H9 (cell line): ENCODE data around the gene TRABD2B. TPM values are rescaled to one million over a fixed set of nuclear protein-coding genes. Genes with fewer than 3 reads are reported as not detected.

Experiments used
- DNase-seq: peaks from one replicate; pipeline ENCODE4 v3.0.0-alpha.2; 2017
- H2AFZ ChIP-seq: one replicate; pipeline ENCODE4 v1.6.1; 2013; ENCODE audit warnings: mild to moderate bottlenecking, low read length, control low read depth, moderate library complexity
- H2AK5ac ChIP-seq: 2 replicates; pipeline ENCODE4 v1.6.1; 2013; ENCODE audit warnings: low read length, control low read depth, mixed read lengths; ENCODE audit not compliant: insufficient read length
- H2BK120ac ChIP-seq: one replicate; pipeline ENCODE4 v1.6.1; 2013; ENCODE audit warnings: low read depth, mild to moderate bottlenecking, low read length, control low read depth, inconsistent platforms; ENCODE audit not compliant: poor library complexity, severe bottlenecking
- H2BK12ac ChIP-seq: 2 replicates; pipeline ENCODE4 v1.6.1; 2013; ENCODE audit warnings: low read length, control low read depth, mixed read lengths, low read depth; ENCODE audit not compliant: insufficient read length
- H2BK15ac ChIP-seq: 2 replicates; pipeline ENCODE4 v1.6.1; 2013; ENCODE audit warnings: low read depth, low read length, control low read depth
- H2BK20ac ChIP-seq: one replicate; pipeline ENCODE4 v1.6.1; 2013; ENCODE audit warnings: low read depth, mild to moderate bottlenecking, low read length, control low read depth, inconsistent platforms; ENCODE audit not compliant: poor library complexity, severe bottlenecking
- H2BK5ac ChIP-seq: 2 replicates; pipeline ENCODE4 v1.6.1; 2013; ENCODE audit warnings: low read length, control low read depth, mixed read lengths; ENCODE audit not compliant: insufficient read length
- H3K14ac ChIP-seq: 2 replicates; pipeline ENCODE4 v1.6.1; 2013; ENCODE audit warnings: low read length, control low read depth; ENCODE audit not compliant: insufficient read depth
- H3K18ac ChIP-seq: 2 replicates; pipeline ENCODE4 v1.6.1; 2013; ENCODE audit warnings: low read depth, mild to moderate bottlenecking, mixed read lengths, low read length, control low read depth; ENCODE audit not compliant: insufficient read length
- H3K23ac ChIP-seq: 2 replicates; pipeline ENCODE4 v1.6.1; 2013; ENCODE audit warnings: low read length, control low read depth, mixed read lengths, low read depth; ENCODE audit not compliant: insufficient read length
- H3K23me2 ChIP-seq: 2 replicates; pipeline ENCODE4 v1.6.1; 2013; ENCODE audit warnings: low read depth, mild to moderate bottlenecking, mixed read lengths, low read length, control low read depth; ENCODE audit not compliant: insufficient read length, poor library complexity, severe bottlenecking
- H3K27ac ChIP-seq: 2 replicates; pipeline ENCODE4 v1.5.1; 2013; ENCODE audit warnings: low read length, control low read depth, mixed read lengths, low read depth; ENCODE audit not compliant: insufficient read length
- H3K27me3 ChIP-seq: 2 replicates; pipeline ENCODE4 v1.6.1; 2013; ENCODE audit warnings: low read length, control low read depth, inconsistent platforms; ENCODE audit not compliant: insufficient read depth
- H3K4ac ChIP-seq: 2 replicates; pipeline ENCODE4 v1.6.1; 2013; ENCODE audit warnings: low read depth, mild to moderate bottlenecking, control low read depth, inconsistent platforms, low read length, moderate library complexity
- H3K4me1 ChIP-seq: 2 replicates; pipeline ENCODE4 v1.6.1; 2013; ENCODE audit warnings: low read length, control low read depth, inconsistent platforms; ENCODE audit not compliant: insufficient read depth
- H3K4me2 ChIP-seq: 2 replicates; pipeline ENCODE4 v1.6.1; 2013; ENCODE audit warnings: low read length, control low read depth, mixed read lengths; ENCODE audit not compliant: insufficient read length, insufficient read depth
- H3K56ac ChIP-seq: 2 replicates; pipeline ENCODE4 v1.6.1; 2013; ENCODE audit warnings: low read depth, mild to moderate bottlenecking, mixed read lengths, low read length, control low read depth; ENCODE audit not compliant: insufficient read length
- H3K79me1 ChIP-seq: 2 replicates; pipeline ENCODE4 v1.6.1; 2013; ENCODE audit warnings: low read depth, mild to moderate bottlenecking, moderate library complexity, low read length, control low read depth, inconsistent platforms; ENCODE audit not compliant: insufficient read depth, poor library complexity, severe bottlenecking
- H3K79me2 ChIP-seq: 2 replicates; pipeline ENCODE4 v1.6.1; 2013; ENCODE audit warnings: low read length, control low read depth, inconsistent platforms; ENCODE audit not compliant: insufficient read depth
- H3K9ac ChIP-seq: 2 replicates; pipeline ENCODE4 v1.6.1; 2013; ENCODE audit warnings: low read length, control low read depth, mixed read lengths; ENCODE audit not compliant: insufficient read length; ENCODE audit errors: extremely low read depth
- H3K9me3 ChIP-seq: one replicate; pipeline ENCODE4 v1.6.1; 2013; ENCODE audit warnings: low read depth, low read length, inconsistent platforms; ENCODE audit not compliant: control insufficient read depth
- H3T11ph ChIP-seq: one replicate; pipeline ENCODE4 v1.6.1; 2013; ENCODE audit warnings: mild to moderate bottlenecking, low read length, control low read depth, inconsistent platforms
- H4K20me1 ChIP-seq: one replicate; pipeline ENCODE4 v1.6.1; 2013; ENCODE audit not compliant: control insufficient read depth, insufficient read length, insufficient read depth
- H4K5ac ChIP-seq: 2 replicates; pipeline ENCODE4 v1.6.1; 2013; ENCODE audit warnings: low read depth, mild to moderate bottlenecking, mixed read lengths, low read length, control low read depth; ENCODE audit not compliant: insufficient read length
- H4K8ac ChIP-seq: replicated peaks from 2 replicates; pipeline ENCODE4 v1.6.1; 2013; ENCODE audit warnings: low read length, control low read depth, mixed read lengths, low read depth; ENCODE audit not compliant: insufficient read length
- H4K91ac ChIP-seq: 2 replicates; pipeline ENCODE4 v1.6.1; 2013; ENCODE audit warnings: low read depth, mild to moderate bottlenecking, moderate library complexity, mixed read lengths, low read length, control low read depth; ENCODE audit not compliant: insufficient read length
- H3K27ac Mint-ChIP-seq, 3 experiments: 2 replicates in 2 of 3; 3 replicates in 1 of 3; pipeline ENCODE4 v1.8.0; 2020 to 2021; ENCODE audit warnings: mixed read lengths in 3 of 3, mild to moderate bottlenecking in 1 of 3, moderate library complexity in 1 of 3
- H3K27me3 Mint-ChIP-seq: 2 replicates; pipeline ENCODE4 v1.8.0; 2021; ENCODE audit warnings: low read depth, mild to moderate bottlenecking, moderate library complexity, mixed read lengths
- H3K36me3 Mint-ChIP-seq, 3 experiments: 2 replicates in 2 of 3; 3 replicates in 1 of 3; pipeline ENCODE4 v1.8.0; 2020 to 2021; ENCODE audit warnings: low read depth in 3 of 3, mixed read lengths in 3 of 3; ENCODE audit not compliant: insufficient read depth in 1 of 3
- H3K4me1 Mint-ChIP-seq, 2 experiments: 2 replicates each; pipeline ENCODE4 v1.8.0; 2020; ENCODE audit warnings: mixed read lengths in 2 of 2
- H3K4me3 Mint-ChIP-seq, 2 experiments: 2 replicates in 1 of 2; 3 replicates in 1 of 2; pipeline ENCODE4 v1.8.0; 2020 to 2021; ENCODE audit warnings: mild to moderate bottlenecking in 2 of 2, mixed read lengths in 2 of 2, moderate library complexity in 1 of 2
- H3K9me3 Mint-ChIP-seq, 2 experiments: 2 replicates in 1 of 2; 3 replicates in 1 of 2; pipeline ENCODE4 v1.8.0; 2020; ENCODE audit warnings: mild to moderate bottlenecking in 2 of 2, mixed read lengths in 2 of 2, moderate library complexity in 1 of 2
- WGBS: extraction: QIAGEN DNeasy Blood & Tissue Kit; methylation state at CpG from one replicate; pipeline ENCODE4 v1.1.7; 2013; ENCODE audit warnings: missing lambda C conversion rate, low lambda C conversion rate, mixed read lengths; ENCODE audit not compliant: insufficient read length; ENCODE audit errors: extremely low coverage; 5-methylcytosine and 5-hydroxymethylcytosine counted together
- total RNA-seq: library from RNA; stranded (reverse); gene quantifications from 2 replicates; pipeline ENCODE4 v1.2.1, GENCODE V29; 2021
- TF ChIP-seq, protein P1 (sequence below): fragments of 200-600 bp; sonication (generic); conservative IDR thresholded peaks from 3 replicates; pipeline ENCODE4 v1.8.0; 2021; ENCODE audit warnings: antibody characterized with exemption, mild to moderate bottlenecking

TRABD2B gene
- total RNA-seq, 1 experiment from 2014 or later: 2.3 TPM

- H2BK15ac ChIP-seq: no peak overlapping the region
- H4K8ac ChIP-seq: no peak overlapping the region
- no peak overlapping the region for H2BK5ac ChIP-seq
- H3K23ac ChIP-seq: no peak overlapping the region
- no CpG with 5 or more reads among the region's 2 CpGs for WGBS
- no peak for DNase-seq
- no peaks in the 10 kb centered on the region for H3K23me2 ChIP-seq
- no peak overlapping the region for H3K9ac ChIP-seq
- Mint-ChIP-seq H3K27ac (no peak overlapping the region; a peak in 1 of 7 replicates), H3K4me3 (no peak overlapping the region), H3K4me1 (peaks cover 55 to 57% of the 10 kb centered on the region in 2 experiments), H3K36me3 (no peaks in the 10 kb centered on the region), H3K27me3 (peaks cover 8% of the 10 kb centered on the region), H3K9me3 (no peaks in the 10 kb centered on the region; a peak in 2 of 5 replicates)
- H3K79me1 ChIP-seq: no peaks in the 10 kb centered on the region
- no peak overlapping the region for H4K5ac ChIP-seq
- H3K18ac ChIP-seq: no peak overlapping the region
- no peak overlapping the region for H2AFZ ChIP-seq
- TF ChIP-seq, protein P1, sequence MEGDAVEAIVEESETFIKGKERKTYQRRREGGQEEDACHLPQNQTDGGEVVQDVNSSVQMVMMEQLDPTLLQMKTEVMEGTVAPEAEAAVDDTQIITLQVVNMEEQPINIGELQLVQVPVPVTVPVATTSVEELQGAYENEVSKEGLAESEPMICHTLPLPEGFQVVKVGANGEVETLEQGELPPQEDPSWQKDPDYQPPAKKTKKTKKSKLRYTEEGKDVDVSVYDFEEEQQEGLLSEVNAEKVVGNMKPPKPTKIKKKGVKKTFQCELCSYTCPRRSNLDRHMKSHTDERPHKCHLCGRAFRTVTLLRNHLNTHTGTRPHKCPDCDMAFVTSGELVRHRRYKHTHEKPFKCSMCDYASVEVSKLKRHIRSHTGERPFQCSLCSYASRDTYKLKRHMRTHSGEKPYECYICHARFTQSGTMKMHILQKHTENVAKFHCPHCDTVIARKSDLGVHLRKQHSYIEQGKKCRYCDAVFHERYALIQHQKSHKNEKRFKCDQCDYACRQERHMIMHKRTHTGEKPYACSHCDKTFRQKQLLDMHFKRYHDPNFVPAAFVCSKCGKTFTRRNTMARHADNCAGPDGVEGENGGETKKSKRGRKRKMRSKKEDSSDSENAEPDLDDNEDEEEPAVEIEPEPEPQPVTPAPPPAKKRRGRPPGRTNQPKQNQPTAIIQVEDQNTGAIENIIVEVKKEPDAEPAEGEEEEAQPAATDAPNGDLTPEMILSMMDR: no peak
- H3K9me3 ChIP-seq: no peaks in the 10 kb centered on the region
- H4K20me1 ChIP-seq: no peaks in the 10 kb centered on the region
- H3T11ph ChIP-seq: no peak overlapping the region
- H3K56ac ChIP-seq: no peak overlapping the region
- no peak overlapping the region for H2AK5ac ChIP-seq
- H3K4me2 ChIP-seq: no peak overlapping the region
- H2BK20ac ChIP-seq: no peak overlapping the region
- H3K14ac ChIP-seq: no peak overlapping the region
- no peak overlapping the region for H2BK12ac ChIP-seq
- H3K27ac ChIP-seq: no peak overlapping the region
- H3K4ac ChIP-seq: no peak overlapping the region
- no peaks in the 10 kb centered on the region for H3K79me2 ChIP-seq
- peaks cover 7% of the 10 kb centered on the region; the same call in 1 of the 2 replicates for H3K4me1 ChIP-seq
- no peak overlapping the region for H4K91ac ChIP-seq
- H2BK120ac ChIP-seq: no peak overlapping the region
- no peaks in the 10 kb centered on the region for H3K27me3 ChIP-seq
These were observed 30.3 kb upstream of the TRABD2B start for GRCh38 chr1:48027533-48027835.
